SHP77 treated with DMSO at 0.1 percent for 48 hours (cell line): Measurements from ENCODE around the gene SASH3.

Source experiments
- DNase-seq: peaks from one replicate; lab custom pipeline; 2025; lab: John Stamatoyannopoulos, UW

SASH3 gene

DNA sequence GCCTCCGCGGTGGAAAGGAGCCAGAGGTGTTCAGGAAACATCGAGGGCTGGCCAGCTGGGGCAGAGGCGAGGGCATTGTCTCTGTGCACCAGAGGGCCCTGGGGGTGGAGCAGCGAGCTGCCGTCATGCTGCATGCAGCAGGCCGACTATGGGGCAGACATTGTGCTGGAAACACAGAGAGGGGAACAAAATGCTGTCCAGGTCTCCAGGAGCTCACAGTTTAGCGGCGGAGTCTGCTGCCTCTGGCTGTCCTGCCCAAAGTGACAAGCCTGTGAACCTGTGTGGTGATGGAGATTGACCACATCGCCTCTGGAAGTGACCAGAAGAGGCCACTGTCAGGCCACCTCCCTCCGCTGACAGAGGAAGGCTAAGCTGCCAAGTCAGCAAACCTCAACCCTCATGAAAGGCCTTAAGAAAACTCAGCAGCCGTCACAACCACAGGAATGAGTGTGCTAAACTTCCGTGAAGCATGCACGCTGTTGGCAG, 20.1 kb upstream of the SASH3 start:
- DNase-seq = no peak

DNA sequence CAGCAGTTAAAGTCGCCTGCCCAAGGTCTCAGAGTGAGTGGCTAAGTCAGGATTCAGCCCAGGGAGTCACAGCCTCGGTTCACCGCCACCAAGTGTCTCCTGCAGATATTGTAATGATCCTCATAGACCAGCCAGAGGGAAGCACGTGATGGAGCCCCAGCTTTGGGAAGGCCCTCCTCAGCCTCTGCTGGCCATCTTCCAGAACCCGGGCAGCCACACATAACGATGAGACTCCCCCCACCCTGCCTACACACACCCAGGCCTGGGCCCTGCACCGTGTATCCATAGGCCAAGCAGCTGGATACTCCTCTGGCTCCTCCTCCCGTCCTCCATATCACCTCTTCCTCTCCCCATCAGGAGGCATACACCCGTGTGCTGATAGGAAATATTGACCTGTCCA, 19.6 kb upstream of the SASH3 start:
- no peak for DNase-seq

GRCh38 chrX:129760981-129761380, 18.8 kb upstream of the SASH3 start:
- DNase-seq = no peak

DNA sequence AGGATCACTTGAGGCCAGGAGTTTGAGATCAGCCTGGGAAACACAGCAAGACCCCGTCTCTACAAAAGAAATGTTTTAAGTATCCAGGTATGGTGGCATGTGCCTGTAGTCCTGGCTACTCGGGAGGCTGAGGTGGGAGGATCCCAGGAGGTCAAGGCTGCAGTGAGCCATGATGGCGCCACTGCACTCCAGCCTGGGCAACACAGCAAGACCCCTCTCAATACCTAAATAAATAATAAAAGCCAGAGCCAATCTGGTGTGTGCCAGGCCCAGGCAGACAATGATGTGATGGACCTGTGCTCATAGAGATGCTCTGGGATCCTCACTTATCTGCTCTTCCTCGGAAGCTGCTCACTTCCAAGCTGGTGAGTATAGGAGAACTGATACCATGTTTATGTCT, 18.2 kb upstream of the SASH3 start:
- no peak for DNase-seq

- DNase-seq = no peak
Observed at GRCh38 chrX:129762448-129762847, 17.3 kb upstream of the SASH3 start.

DNA sequence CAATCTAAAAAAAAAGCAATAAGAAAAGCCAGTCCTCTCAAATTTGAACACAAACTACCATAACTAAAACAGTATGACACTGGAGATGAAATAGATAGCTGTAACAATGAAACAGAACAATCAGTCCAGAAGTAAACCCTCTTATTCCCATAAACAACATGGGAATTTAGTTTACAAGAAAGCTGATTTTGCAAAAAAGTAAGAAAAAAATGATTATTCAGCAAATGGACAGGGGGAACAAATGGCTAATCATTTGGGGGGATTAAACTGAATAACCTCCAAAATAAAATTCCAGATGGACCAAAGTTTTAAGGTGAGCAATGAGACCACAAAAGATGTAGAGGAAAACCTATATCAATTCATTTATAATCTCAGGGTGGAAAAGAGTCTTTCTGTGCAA, 16.1 kb upstream of the SASH3 start:
- DNase-seq = no peak

DNA sequence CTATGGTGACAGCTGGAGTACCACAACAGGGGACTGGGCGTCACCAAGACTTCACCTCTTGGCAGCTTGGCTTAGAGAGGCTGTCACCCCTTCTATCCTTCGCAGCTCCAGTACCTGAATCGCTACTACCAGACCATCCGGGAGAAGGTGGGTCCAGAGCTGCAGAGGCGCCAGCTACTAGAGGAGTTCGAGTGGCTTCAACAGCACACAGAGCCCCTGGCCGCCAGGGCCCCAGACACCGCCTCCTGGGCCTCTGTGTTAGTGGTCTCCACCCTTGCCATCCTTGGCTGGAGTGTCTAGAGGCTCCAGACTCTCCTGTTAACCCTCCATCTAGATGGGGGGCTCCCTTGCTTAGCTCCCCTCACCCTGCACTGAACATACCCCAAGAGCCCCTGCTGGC, 11.6 kb upstream of the SASH3 start:
- DNase-seq = no peak

DNA sequence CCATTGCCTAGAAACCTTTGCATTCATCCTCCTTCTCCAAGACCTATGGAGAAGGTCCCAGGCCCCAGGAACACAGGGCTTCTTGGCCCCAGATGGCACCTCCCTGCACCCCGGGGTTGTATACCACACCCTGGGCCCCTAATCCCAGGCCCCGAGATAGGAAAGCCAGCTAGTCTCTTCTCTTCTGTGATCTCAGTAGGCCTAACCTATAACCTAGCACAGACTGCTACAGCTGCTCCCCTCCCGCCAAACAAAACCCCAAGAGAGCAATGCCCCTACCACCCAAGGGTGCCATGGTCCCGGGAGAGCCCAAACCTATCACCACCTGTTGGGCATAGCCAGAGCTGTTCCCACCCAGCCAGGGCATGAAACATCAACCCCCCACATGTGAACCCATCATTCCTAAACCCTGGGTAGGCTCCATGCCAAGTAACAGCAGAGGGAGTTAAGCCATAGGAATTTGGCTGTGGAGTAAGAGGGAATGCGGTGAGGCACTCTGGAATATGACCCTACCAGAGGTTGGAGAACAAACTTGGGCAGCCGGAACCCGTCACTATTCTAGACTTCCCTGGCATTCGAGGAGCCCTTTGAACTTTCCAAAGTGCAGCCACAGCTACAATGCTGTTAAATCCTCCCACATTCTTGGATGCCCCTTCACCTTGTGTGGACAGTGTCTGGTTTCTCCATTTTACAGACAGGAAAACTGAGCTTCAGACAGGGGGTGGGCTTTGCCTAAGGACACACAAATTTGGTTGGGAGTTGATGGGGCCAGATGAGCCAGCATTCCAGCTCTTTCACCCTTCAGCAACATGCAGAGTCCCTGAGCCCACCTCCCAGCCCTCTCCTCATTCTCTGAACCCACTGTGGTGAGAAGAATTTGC, 10.9 kb upstream of the SASH3 start:
- DNase-seq = no peak

- DNase-seq = no peak
Observed at GRCh38 chrX:129769467-129770154, 10.1 kb upstream of the SASH3 start.

DNA sequence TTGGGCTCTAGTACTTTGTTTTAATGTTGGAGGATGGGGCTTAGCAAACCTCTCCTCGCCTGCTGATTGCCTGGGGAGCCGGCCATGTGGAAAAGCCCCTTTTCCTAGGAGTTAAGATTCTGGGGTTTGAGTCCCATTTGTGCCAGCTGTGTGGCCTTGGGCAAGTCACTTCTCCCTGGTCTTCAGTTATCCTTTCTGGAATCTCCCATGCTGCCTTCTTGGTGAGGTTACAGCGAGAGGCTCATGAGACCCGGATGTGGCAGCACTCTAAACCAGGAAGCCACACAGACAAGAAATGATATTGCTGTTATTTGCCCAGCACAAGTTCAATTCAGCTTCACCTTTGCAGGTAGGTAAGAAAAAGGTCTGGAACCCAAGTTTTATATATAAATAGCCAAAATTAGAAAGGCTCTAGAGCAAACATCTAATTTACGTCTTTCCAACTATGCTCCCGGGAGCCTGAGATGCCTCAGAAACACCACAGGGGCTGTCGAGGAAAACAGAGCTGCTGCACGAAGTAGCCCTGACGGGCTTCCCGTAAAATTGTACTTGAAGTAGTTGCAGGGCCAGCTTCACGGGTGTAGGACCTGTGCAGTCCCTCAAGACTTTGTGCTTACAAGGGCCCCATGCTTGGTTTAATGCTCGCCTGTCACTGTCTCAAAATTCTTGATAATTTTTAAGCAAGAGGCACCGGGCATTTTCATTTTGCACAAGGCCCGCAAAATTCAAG, 8.3 kb upstream of the SASH3 start:
- DNase-seq = no peak

DNA sequence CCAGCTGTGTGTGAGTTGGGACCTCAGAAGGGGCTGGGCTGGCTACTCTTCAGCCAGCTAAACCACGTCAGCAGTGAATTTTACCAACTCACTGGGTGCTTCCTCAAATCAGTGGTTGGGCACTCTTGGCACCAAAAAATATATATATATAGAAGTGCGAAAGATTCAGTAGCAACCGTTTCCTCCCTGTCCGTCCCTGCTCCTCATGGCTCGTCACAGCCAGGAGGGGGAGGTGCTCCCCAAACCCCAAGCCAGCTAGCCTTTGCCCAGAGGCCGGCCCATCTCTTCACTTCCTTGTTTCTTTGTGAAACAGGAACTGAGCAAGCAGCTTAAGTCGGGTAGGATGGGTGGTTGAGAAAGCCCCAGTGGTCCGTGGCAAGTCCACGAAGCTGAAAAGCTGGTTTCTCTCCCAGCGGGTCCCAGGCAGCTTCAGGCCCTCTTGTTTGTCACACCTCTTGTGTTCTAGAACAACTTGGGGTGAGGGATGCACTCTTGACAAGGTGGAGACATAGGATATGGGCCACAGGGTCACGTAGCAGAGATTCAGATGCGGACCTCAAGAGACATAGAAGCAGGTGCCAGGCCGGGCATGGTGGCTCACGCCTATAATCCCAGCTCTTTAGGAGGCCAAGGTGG, 6.8 kb upstream of the SASH3 start:
- DNase-seq = no peak

DNA sequence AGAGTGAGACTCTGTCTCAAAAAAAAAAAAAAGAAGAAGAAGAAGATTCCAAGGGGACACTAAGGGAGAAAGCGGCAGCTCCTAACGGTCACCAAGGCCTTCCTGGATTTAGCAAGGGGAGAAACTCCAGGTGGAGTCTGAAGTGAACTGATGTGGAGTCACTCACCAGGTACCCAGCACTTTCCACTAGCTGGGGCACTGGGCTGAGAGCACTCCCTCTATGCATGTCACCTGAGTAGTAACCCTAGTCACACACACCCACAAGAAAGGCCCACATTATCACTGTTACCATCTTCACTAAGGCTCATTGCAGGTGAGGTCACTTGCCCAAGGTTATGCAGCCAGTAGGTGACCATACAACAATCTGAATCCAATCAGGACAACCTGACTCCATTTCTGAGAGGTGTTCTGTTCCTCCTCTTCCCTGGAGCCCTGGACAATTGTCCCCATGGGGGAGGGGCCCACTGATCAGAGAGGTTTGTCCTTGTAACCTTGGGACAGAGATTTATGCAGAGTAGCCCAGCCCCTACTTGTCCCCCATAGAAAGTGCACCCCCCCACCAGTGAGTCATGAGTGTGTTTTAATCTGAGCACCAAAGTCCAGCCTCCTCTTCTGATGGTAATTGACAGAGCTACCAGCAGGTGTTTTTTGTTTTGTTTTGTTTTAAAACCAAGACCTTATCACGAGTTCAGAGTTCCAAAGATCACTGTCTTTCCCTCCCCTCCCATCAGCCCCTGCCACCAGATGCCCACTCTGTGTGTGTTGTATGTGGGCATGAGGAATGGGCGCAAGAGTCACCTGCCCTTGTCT, 5.9 kb upstream of the SASH3 start:
- DNase-seq = no peak

GRCh38 chrX:129777218-129778030, 2.3 kb upstream of the SASH3 start:
- DNase-seq = no peak

GRCh38 chrX:129779086-129779672, 570 bp upstream of the SASH3 start:
- DNase-seq = no peak

- DNase-seq = no peak
Observed at GRCh38 chrX:129780441-129781105, 824 bp downstream of the SASH3 start.

DNA sequence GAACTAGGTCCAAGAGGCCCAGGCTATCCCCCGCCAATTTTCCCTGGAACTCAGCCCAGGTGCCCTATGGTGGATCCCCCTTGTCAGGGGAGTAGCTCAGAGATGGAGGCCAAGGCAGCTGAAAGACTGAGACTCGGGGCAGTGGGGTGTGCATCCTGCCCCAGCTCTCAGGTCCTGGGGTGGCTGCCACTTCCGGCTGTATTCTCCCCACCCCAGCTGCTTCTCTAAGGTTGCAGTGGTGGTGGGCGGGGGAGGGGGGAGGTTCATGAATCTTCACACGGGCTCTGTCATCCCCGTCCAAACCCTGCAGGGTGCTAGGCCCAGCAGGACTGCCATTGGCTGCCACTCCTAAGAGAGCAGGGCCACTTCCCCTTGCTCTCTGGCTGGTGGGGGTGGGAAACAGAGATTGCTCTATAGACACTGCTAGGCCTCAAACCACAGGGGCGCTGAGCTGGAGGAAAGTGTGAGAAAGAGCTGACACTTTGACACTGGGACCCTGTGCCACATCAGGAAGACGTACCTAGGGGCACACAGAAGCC, 1.5 kb downstream of the SASH3 start:
- no peak for DNase-seq

DNA sequence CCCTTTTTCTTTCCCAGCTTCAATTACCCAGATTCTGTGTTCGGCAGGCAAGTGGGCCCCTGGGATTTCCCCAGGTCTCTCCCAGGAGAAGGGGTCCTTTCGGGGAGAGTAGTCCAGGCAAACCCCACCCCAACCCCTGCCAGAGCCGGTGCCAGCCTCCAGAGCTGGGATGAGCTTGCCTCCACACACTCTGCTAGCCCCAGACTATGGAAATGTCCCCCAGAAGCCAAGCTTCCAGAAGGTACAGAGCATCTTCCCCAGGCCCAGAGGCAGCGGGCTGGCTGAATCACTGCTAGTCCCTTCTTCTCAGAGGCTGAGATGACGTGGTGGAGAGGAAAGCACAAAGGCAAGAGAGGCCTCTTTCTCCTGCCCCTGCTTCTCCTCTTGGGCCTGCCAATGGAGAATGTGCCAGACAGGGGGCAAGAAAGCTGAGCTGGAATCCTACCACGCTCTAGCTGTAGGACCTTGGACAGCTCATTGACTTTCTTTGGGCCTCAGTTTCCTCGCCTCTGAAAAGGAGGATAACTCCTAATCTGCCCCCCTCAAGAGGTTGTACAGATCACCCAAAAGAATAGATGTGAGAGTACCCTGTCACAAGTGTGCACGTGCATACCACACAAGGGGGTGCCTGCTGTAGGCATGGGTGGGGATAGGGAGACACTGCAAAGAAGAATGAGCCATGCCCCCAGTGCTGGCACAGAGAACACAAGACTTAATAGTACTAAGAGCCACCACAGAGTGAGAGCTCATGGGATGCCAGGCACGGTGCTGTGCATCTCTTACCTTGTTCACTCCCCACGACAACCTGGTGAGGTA, 2.1 kb downstream of the SASH3 start:
- no peak for DNase-seq

DNA sequence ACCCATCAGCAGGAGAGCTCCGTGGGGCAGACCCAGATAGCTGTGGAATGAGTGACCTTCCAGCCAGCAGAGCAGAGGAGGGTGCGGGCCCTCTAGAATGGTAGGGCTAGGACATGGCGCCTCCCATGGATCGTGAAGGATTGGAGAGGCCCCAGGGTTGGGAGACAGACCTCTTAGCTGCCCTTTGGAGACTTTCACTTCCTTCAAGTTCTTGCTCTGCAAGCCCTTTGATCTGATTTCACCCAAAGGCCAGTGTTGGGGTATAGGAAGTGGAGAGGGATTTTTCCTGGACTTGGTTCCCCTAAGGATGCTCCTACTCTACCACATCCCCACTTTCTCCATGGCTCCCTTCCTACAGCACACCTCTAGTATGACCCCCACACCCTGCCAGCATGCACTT, 3.0 kb downstream of the SASH3 start:
- no peak for DNase-seq
